ENCODE data around the gene CRYBG3.

The CRYBG3 gene

DNA sequence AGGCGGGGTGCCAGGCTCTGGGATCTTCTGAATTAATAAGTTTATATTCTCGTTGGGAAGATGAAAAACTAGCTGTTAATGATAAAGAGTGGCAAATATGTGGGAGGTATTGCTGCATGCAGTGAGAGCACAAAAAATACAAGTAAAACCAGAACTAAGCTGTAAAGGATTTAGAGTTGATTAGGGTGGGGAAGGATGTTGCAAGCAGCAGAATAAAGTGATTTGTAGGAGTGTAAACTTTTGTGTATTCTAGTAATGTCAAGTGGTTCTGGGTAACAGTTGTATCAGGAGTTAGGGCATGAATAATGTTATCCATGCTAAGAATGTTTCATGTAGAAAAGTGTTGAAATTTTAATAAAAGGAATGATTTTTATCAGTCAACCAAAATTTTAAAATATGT, 18.1 kb downstream of the CRYBG3 start:
- no peak for DNase-seq

DNA sequence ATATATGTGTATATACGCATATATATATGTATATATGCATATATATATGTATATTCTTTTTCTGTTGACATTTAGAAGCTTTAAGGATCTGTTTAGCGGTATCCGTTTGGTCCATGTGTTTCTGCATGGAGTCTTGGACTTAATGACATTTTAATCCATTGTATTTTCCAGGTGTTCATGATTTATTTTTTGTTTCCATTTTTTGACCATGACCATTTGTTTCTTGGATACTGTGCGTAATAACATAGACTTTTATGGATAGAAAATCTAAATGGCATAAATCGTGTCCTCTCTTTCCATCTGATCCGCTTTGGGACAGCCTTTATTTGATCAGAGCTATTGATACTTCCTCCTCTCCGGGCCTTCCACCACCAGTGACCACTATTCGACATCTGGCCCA, 19.5 kb downstream of the CRYBG3 start:
- no peak for DNase-seq

GRCh38 chr3:97841956-97842355, 20.1 kb downstream of the CRYBG3 start:
- no peak for DNase-seq

DNA sequence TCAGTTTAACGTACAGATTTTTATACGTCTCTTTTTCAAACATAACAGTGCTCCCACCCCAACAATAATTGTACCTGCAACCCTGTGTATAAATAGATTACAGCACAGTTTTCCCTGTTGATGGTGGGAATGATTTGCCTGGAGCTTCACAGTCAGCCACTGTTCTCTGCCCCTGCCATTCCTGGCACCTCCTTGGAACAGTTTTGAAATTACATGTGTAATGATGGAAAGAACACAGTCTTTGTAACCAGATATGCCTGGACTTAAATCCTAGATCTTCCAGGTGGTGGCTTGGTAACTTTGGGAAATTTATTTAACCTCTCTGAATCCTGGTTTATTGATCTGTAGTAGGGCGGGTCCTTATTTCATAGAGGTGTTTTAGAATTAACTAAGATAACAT, 27.0 kb downstream of the CRYBG3 start:
- DNase-seq: no peak

- no peak for DNase-seq
These were observed 35.6 kb downstream of the CRYBG3 start for GRCh38 chr3:97857401-97857800.

DNA sequence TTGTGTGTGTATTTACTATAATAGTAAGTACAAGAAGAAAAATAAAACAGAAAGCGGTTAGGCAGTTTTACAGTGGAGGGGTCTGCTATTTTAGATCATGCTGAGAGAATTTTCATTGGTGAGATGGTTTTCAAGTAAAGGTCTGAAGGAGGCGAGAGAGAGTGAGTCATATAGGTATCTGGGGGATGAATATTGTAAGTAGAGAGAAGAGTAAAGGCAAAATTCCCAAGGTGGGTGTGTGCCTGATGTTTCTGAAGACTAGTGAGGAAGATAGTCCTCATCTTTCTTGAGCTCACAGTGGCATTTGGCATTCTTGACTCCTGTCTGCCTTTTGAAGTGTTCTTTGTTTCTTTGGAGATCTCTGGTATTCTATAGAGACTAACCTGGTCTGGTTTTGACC, 38.6 kb downstream of the CRYBG3 start:
- DNase-seq: no peak

DNA sequence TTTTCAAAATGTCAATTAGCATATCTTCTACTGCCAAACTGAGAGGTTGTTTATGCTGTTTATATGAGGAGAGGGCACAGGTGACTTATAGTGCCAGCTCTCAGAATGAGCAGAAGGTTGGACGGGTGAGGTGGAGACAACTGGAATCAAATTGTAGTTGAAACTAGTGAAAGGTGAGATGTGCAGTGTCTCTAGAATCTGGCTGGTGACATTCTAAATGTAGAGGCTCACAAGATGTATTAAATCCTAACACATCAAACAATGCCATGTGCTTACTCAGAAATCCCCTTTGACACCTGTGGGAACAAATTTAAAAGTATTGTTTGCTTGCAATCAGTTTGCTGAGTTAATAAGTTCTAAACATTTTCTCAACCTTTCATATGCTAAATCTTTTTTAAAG, 40.8 kb downstream of the CRYBG3 start:
- no peak for DNase-seq

DNA sequence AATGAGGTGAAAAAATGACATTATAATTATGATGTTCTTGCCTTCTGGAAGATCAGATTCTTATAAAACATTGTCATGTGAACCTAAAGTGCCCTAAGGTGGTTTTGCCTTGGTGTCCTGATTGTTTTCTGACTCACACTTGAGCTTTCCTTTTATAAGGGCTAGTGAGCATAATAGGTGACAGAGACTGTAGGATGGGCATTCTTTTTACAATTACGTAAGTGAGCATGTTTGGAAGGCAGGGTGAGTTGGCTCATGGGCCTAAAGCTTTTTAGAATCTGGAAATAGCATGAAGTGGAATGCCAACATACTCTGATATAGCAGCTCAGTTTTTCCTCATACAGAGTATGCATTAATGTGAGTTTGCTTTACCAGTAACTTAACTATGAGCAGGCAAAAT, 41.2 kb downstream of the CRYBG3 start:
- no peak for DNase-seq

DNA sequence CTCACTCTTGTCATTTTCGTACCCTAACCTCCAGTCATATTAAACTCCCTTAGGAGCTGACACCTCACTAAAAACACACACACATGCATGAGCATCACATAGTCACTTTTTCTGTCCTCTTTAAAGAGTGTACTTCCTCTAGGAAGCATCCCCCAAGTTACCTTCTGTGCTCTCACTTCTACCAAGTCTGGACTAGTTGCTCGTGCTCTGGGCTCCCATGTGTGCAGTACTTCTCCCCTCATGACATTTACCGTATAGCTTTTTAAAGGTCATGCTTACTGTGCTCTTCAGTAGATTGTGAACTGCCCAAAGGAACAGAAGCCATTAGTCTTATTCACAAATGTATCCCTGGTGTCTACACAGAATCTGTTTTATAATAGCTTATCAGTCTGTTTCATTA, 42.0 kb downstream of the CRYBG3 start:
- DNase-seq: no peak

DNA sequence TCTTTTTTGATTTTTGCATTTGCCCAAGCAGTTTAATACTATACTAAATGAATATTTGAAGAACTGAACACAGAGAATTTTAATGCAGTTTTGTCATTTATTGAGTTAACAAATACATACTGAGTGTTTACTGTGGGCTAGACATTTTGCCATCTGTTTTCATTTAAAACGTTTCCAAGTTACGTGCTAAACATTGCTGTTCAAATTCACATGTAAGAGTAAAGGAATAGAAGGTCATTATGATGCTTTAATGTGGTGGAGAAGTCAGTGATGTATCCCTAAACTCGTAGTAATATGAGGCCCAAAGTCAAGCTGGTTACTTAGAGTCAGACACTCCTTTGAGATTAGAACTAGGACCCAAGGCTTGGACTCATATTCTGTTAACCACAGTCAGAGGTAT, 49.4 kb downstream of the CRYBG3 start:
- DNase-seq: no peak

GRCh38 chr3:97871801-97872524, 50.2 kb downstream of the CRYBG3 start:
- no peak for DNase-seq

GRCh38 chr3:97872525-97873042, 50.8 kb downstream of the CRYBG3 start:
- no peak for DNase-seq

DNA sequence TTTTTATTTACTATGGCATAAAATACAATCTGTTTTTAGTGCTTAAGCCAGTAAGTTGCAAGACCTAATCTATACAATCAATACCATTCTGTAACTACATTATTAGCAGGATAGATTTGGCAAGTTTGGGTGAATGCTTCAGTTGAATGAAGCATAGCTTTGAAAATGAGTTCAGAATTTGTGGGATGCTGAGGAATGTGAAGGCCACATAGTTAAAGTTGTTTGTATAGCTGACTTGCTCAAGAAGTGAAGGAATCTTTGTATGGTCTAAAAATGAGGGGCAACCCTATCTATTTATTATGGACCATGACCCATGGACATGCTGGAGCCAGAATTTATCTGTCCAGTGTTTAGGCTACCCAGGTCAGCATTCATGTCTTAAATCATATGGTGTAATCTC, 58.5 kb downstream of the CRYBG3 start:
- no peak for DNase-seq

DNA sequence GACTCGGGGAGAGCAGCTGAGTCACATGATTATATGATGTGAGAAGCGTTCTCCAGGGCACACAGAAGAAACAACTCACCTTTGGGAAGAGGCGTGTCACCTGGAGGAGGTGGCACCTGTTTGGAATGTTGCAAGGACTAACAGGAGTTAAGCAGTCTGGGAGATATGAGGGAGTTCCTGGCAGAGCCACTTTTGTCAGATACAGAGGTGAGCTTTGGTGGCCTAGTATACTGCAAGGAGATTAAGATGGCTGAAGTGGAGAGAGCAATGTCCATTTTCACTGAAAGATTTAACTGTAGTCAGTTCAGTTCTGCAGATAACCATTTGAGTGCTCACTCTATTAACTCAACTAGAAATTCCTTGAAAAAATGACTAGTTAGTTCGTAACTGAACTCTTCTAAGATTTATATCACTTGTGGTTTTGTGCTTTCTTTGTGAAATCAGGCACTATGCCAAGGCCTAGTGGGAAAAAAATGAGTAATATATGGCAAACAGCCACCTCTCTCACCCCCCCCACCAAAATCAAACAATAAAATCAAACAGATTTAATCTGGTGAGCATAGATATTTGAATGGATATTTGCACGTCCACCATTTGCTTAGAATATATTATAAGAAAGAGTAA, 61.3 kb downstream of the CRYBG3 start:
- DNase-seq: no peak

DNA sequence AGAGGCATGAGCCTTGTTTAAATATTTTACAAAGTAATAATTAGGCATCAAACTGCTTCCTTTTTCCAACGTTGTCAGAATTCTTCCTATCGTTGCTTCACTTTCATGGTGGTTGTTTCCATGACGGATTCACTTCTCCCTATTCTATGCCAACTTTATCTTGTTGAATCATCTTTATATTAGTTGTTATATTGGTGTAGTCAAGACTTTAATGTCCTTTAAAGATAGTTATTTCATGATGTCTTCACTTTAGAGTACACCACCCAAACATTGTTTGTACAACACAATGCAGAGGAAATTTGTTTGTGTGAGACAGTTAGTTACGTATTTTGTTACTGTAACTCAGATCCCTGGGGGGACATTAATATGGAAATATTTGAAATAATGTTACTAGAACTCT, 61.9 kb downstream of the CRYBG3 start:
- DNase-seq: no peak

- no peak for DNase-seq
These were observed 62.8 kb downstream of the CRYBG3 start for GRCh38 chr3:97884586-97885123.

DNA sequence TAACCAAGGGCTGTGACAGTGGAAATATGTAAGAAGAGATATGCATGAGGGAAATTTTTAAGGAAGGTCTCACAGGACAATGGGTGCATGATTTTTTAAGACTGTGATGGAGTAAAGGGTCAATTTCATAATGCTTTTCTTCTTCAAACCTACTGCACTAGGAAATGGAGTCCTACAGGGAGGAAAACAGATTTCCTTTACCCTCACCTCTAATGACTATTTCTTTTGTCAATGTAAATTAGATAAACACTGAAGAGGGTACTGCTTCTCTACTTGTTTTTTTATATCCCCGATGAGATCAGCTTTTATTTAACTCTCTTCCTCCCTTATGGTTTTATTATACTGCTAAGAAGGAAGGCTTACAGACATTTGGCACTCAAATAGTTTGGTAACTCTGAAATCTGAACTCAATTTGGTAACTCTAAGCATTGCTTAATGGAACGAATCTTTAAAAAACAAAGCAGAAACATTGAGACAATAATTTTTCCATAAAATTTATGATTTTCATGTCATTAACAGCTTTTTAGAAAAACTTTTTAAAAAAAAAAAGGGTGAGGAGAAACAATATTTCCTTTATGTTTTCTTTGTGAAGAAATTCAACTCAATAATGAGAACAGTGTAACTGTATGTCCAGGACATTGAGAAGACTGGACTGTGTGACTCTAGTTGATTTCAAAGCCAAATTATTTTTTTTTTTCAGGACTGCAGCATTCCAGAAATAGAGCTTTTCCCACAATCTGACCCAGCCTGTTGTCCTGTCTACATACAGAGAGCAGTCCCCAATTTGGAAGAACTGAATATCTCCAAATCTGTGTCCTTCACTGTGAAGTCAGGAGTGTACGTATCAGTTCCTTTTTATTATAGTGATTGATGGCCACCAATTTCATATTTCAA, 64.4 kb downstream of the CRYBG3 start:
- DNase-seq: no peak

GRCh38 chr3:97889814-97890213, 68.0 kb downstream of the CRYBG3 start:
- no peak for DNase-seq

- no peak for DNase-seq
These were observed 71.0 kb downstream of the CRYBG3 start for GRCh38 chr3:97892852-97893251.

DNA sequence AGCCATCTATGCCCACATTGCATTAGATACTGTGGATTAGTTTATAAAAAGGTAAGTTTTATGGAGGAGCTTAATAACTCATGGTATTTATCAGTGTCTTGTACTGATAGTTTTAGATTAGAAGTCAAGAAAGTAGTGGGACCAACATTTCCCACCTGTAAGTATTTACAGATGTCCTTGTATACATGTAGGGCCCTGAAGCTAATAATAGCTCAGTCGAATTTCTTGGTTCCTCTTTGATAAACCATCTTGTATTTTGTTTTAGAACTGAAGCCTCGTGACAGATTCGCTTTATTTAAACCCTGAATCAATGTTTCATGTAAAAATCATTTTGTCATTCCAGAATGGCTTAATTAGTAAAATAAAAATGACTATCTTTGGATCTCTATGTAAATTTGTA, 73.4 kb downstream of the CRYBG3 start:
- no peak for DNase-seq

GRCh38 chr3:97896129-97896528, 74.3 kb downstream of the CRYBG3 start:
- no peak for DNase-seq

GRCh38 chr3:97896547-97896946, 74.7 kb downstream of the CRYBG3 start:
- no peak for DNase-seq

DNA sequence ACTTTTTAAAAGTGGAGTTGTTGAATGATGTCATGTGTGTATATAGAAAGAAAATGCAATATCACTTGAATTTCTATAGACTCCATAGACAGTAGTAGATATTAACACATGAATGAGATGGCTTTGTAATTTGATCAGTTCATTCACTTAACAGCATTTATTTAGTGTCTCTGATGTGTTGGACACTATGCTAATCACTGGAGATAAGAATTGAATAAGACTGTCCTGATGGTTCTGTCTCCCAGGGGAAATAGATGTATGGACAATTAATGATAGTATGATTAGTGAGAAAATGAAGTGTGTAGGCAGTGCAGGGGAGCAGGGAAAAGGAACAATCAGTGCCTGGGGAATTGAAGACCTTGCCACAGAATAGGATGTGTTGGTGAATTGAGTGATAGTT, 77.5 kb downstream of the CRYBG3 start:
- DNase-seq: no peak

Measured in NCI-H1092 treated with DMSO at 0.1 percent for 48 hours (cell line).